PC-9 (cell line): ENCODE data around the gene MTHFSD. TPM values are rescaled to one million over a fixed set of nuclear protein-coding genes. Genes with fewer than 3 reads are reported as not detected.

Experiments
- BruUV-seq: library from RNA; stranded (reverse); fragments of 400-500 nt; replicated peaks from 2 replicates; lab custom pipeline; 2021; lab: Mats Ljungman, UMichigan
- CTCF ChIA-PET: fragments of 300-600 bp; sonication (Branson Sonifier 250); formaldehyde crosslinking; loops from one replicate; lab custom pipeline; 2022; ENCODE audit warnings: antibody characterized with exemption; lab: Charles Lee
- POLR2A ChIA-PET: fragments of 300-600 bp; sonication (Branson Sonifier 250); formaldehyde crosslinking; loops from one replicate; lab custom pipeline; 2022; ENCODE audit warnings: antibody characterized with exemption; ENCODE audit not compliant: unreplicated experiment; lab: Charles Lee
- DNase-seq, 2 experiments: peaks; one replicate each; pipeline versions ENCODE4 v3.0.0 to v3.0.0-alpha.2; 2015 to 2022; ENCODE audit warnings: mixed read lengths in 1 of 2
- H2AFZ ChIP-seq: fragments of 200-600 bp; sonication (generic); 2 replicates; pipeline ENCODE4 v1.8.1; 2017; ENCODE audit warnings: antibody characterized with exemption
- H3F3A ChIP-seq: fragments of 200-600 bp; sonication (generic); 2 replicates; pipeline ENCODE4 v1.8.1; 2017; ENCODE audit warnings: antibody characterized with exemption, mild to moderate bottlenecking, low read depth; ENCODE audit not compliant: insufficient read depth
- H3K27ac ChIP-seq: fragments of 200-600 bp; sonication (generic); 2 replicates; pipeline ENCODE4 v1.6.1; 2016; ENCODE audit warnings: mixed run types
- H3K27me3 ChIP-seq: fragments of 200-600 bp; sonication (generic); 2 replicates; pipeline ENCODE4 v1.6.1; 2016; ENCODE audit warnings: low read depth, mixed run types; ENCODE audit not compliant: insufficient read depth
- H3K36me3 ChIP-seq: fragments of 200-600 bp; sonication (generic); 2 replicates; pipeline ENCODE4 v1.6.1; 2016; ENCODE audit warnings: low read depth, mixed run types
- H3K4me1 ChIP-seq: fragments of 200-600 bp; sonication (generic); replicated peaks from 2 replicates; pipeline ENCODE4 v1.6.1; 2016; ENCODE audit warnings: mixed run types; ENCODE audit not compliant: insufficient read depth
- H3K4me2 ChIP-seq: fragments of 200-600 bp; sonication (generic); 2 replicates; pipeline ENCODE4 v1.6.1; 2017; ENCODE audit warnings: mixed run types
- H3K4me3 ChIP-seq: fragments of 200-600 bp; sonication (generic); 2 replicates; pipeline ENCODE4 v1.6.1; 2016; ENCODE audit warnings: mixed run types
- H3K79me2 ChIP-seq: fragments of 200-600 bp; sonication (generic); 2 replicates; pipeline ENCODE4 v1.6.1; 2017; ENCODE audit warnings: low read depth, mixed run types
- H3K9me2 ChIP-seq: fragments of 200-600 bp; sonication (generic); 2 replicates; pipeline ENCODE4 v1.8.1; 2017; ENCODE audit warnings: mild to moderate bottlenecking; ENCODE audit not compliant: insufficient read depth
- H3K9me3 ChIP-seq: fragments of 200-600 bp; sonication (generic); 2 replicates; pipeline ENCODE4 v1.8.1; 2016; ENCODE audit warnings: low read depth; ENCODE audit not compliant: insufficient read depth
- H4K20me1 ChIP-seq: fragments of 200-600 bp; sonication (generic); 2 replicates; pipeline ENCODE4 v1.8.1; 2017; ENCODE audit not compliant: insufficient read depth
- EZH2 ChIP-seq: fragments of 200-600 bp; sonication (generic); IDR thresholded peaks from 2 replicates; pipeline ENCODE4 v1.8.0; 2017; ENCODE audit warnings: antibody characterized with exemption, low read depth
- intact Hi-C: fragments of 100-400 bp; cut with micrococcal nuclease; formaldehyde crosslinking; loops from one replicate; pipeline ENCODE4 v1.10.0; 2022; ENCODE audit not compliant: unreplicated experiment
- total RNA-seq: library from RNA; stranded (reverse); gene quantifications from 2 replicates; pipeline ENCODE4 v1.2.3, GENCODE V29; 2021
- TF ChIP-seq, protein P1 (sequence below): fragments of 200-600 bp; sonication (generic); conservative IDR thresholded peaks from 2 replicates; pipeline ENCODE4 v1.6.1; 2017; ENCODE audit warnings: mixed run types, antibody characterized with exemption, mild to moderate bottlenecking, moderate library complexity

The MTHFSD gene
- total RNA-seq, 1 experiment from 2014 or later = 25.7 TPM

DNA sequence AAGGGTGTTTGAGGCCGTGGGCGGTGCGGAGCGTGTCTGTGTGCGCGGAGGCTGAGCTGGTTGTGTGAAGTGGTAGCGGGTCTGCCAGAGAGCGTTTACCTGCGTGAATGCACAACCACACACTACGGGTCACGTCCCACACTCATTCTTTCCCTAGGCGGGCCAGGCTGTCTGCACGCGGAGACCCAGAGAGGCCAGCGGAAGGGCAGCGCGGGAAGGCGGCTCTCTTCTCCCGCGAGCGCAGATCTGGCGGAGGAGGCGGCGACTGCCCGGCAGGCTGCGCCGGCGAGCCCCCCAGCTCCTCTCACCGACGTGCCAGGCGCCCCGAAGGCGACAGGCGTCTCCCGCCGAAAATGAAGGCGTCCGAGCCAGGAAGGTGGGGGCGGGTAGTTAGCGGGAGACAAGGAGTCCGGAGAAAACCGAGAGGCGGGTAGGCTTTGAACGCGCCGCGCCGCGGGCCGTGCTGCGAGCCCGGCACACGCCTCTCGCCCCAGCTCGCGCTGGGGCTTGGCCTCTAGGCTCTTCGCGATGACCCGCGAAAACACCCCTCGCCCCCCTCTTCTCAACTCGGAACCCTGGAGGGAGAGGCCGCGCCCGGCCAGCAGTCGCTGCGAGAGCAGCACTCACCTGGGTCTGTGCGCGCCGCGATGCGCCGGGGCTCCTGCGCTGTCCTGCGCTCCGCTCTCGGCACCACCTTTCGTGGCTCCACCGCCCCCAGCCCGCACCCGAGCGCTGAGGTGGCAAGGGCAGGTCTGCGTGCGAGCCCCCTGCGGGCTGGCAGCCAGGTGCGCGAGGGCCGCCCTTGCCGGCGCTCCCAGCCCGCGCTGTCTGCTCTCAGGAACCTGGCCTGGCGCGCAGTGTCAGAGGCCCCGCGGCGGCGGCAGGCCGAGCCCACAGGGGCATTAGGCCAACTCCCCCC, 46.7 kb downstream of the MTHFSD start:
- H3K9me2 ChIP-seq = no peaks in the 10 kb centered on the region
- no peaks in the 10 kb centered on the region for H3K79me2 ChIP-seq
- no peaks in the 10 kb centered on the region for H3K9me3 ChIP-seq
- H3K4me3 ChIP-seq = no peak overlapping the region
- no peaks in the 10 kb centered on the region for H3K36me3 ChIP-seq
- H3K4me2 ChIP-seq = no peak overlapping the region
- no peaks in the 10 kb centered on the region for H3K4me1 ChIP-seq
- ChIA-PET CTCF (no interaction called here), POLR2A (no interaction called here)
- no peaks in the 10 kb centered on the region for H3F3A ChIP-seq
- peaks cover 44% of the 10 kb centered on the region for H3K27me3 ChIP-seq
- TF ChIP-seq, protein P1, sequence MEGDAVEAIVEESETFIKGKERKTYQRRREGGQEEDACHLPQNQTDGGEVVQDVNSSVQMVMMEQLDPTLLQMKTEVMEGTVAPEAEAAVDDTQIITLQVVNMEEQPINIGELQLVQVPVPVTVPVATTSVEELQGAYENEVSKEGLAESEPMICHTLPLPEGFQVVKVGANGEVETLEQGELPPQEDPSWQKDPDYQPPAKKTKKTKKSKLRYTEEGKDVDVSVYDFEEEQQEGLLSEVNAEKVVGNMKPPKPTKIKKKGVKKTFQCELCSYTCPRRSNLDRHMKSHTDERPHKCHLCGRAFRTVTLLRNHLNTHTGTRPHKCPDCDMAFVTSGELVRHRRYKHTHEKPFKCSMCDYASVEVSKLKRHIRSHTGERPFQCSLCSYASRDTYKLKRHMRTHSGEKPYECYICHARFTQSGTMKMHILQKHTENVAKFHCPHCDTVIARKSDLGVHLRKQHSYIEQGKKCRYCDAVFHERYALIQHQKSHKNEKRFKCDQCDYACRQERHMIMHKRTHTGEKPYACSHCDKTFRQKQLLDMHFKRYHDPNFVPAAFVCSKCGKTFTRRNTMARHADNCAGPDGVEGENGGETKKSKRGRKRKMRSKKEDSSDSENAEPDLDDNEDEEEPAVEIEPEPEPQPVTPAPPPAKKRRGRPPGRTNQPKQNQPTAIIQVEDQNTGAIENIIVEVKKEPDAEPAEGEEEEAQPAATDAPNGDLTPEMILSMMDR = no peak
- no peak for TF ChIP-seq EZH2
- no peak overlapping the region for H3K27ac ChIP-seq
- no peak for DNase-seq
- intact Hi-C loops = no loop called here
- no peak overlapping the region for H2AFZ ChIP-seq
- H4K20me1 ChIP-seq = 0 out of 2 replicates have a peak, but pooled peaks cover 6% of the 10 kb centered on the region
- no TSS peak for BruUV-seq

- intact Hi-C loops = no loop called here
- no peak overlapping the region for H3K4me2 ChIP-seq
Observed at GRCh38 chr16:86507173-86508027, 47.6 kb downstream of the MTHFSD start.

More at GRCh38 chr16:86507173-86508027, 47.6 kb downstream of the MTHFSD start:
- H3K4me3 ChIP-seq = no peak overlapping the region
- H3K9me2 ChIP-seq = no peaks in the 10 kb centered on the region
- H3K36me3 ChIP-seq = no peaks in the 10 kb centered on the region
- no peak for TF ChIP-seq EZH2
- TF ChIP-seq, protein P1 = no peak
- H3K4me1 ChIP-seq = no peaks in the 10 kb centered on the region
- no peaks in the 10 kb centered on the region for H3F3A ChIP-seq
- no TSS peak for BruUV-seq
- no peak for DNase-seq
- CTCF ChIA-PET = no interaction called here
- no peak overlapping the region for H2AFZ ChIP-seq
- no peaks in the 10 kb centered on the region for H3K9me3 ChIP-seq
- no peak overlapping the region for H3K27ac ChIP-seq
- POLR2A ChIA-PET = no interaction called here
- no peaks in the 10 kb centered on the region for H3K79me2 ChIP-seq
- no peaks in the 10 kb centered on the region for H4K20me1 ChIP-seq
- peaks cover 44% of the 10 kb centered on the region for H3K27me3 ChIP-seq
